ENCODE results near the gene IFNA10.

- TF ChIP-seq POLR2A (IDR thresholded peaks at IDR 0.05; ENCODE audit: low read depth, low read length) (no peak), BHLHE40 (IDR thresholded peaks at IDR 0.05; ENCODE audit: low read depth, low read length) (no peak), CTCF (conservative IDR thresholded peaks at IDR 0.05; ENCODE audit: low read depth, low read length) (no peak), NFE2L2 (IDR thresholded peaks at IDR 0.05; ENCODE audit: low read depth, low read length) (no peak), RFX5 (IDR thresholded peaks at IDR 0.05; ENCODE audit: low read depth, low read length) (no peak), MAZ (IDR thresholded peaks at IDR 0.05; ENCODE audit: borderline replicate concordance, low read depth, low read length) (no peak), RCOR1 (IDR thresholded peaks at IDR 0.05; ENCODE audit: insufficient replicate concordance, low read length) (no peak), MXI1 (IDR thresholded peaks at IDR 0.05; ENCODE audit: borderline replicate concordance, low read depth, low read length) (no peak)
- TF ChIP-seq, protein P1, sequence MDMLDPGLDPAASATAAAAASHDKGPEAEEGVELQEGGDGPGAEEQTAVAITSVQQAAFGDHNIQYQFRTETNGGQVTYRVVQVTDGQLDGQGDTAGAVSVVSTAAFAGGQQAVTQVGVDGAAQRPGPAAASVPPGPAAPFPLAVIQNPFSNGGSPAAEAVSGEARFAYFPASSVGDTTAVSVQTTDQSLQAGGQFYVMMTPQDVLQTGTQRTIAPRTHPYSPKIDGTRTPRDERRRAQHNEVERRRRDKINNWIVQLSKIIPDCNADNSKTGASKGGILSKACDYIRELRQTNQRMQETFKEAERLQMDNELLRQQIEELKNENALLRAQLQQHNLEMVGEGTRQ (IDR thresholded peaks at IDR 0.05; ENCODE audit: low read depth, low read length) = no peak
These were observed 44.7 kb upstream of the IFNA10 start for GRCh38 chr9:21251638-21252037.
